Upper lobe of right lung (tissue), 1 donor: ENCODE results near the gene DDC. TPM values are rescaled to one million over a fixed set of nuclear protein-coding genes. Genes with fewer than 3 reads are reported as not detected.
"Not testable (repeated sequence)": the region's sequence is repeated elsewhere in the genome, so short reads cannot be mapped to it uniquely, and the experiment has no call there.

Experiments used
- ATAC-seq: fragments of 200-7000 bp; cut with Tn5 transposase; one replicate; pipeline ENCODE4 v1.9.1; 2020; ENCODE audit warnings: mild to moderate bottlenecking, moderate library complexity
- DNase-seq: peaks from one replicate; pipeline ENCODE4 v3.0.0-alpha.2; 2020
- H3K27ac ChIP-seq: fragments of 200-600 bp; one replicate; pipeline ENCODE4 v1.8.0; 2022
- H3K27me3 ChIP-seq: fragments of 200-600 bp; one replicate; pipeline ENCODE4 v1.8.0; 2022; ENCODE audit warnings: mild to moderate bottlenecking
- H3K36me3 ChIP-seq: fragments of 200-600 bp; one replicate; pipeline ENCODE4 v1.8.0; 2022
- H3K4me1 ChIP-seq: fragments of 200-600 bp; one replicate; pipeline ENCODE4 v1.8.0; 2022
- H3K4me3 ChIP-seq: fragments of 200-600 bp; one replicate; pipeline ENCODE4 v1.8.0; 2022; ENCODE audit warnings: mild to moderate bottlenecking
- H3K9me3 ChIP-seq: fragments of 200-600 bp; one replicate; pipeline ENCODE4 v1.8.0; 2022
- CTCF ChIP-seq: fragments of 200-600 bp; IDR thresholded peaks from one replicate; pipeline ENCODE4 v1.8.0; 2022; ENCODE audit warnings: antibody characterized with exemption
- intact Hi-C: fragments of 100-400 bp; cut with DNase I; formaldehyde crosslinking; loops from one replicate; pipeline ENCODE4 v1.11.0; 2022
- total RNA-seq: library from RNA; stranded (reverse); fragmentation: NEBNext Ultra II Directional; extraction: Animal tissue kit (Norgen Biotek cat#: 25700); gene quantifications from one replicate; pipeline ENCODE4 v1.2.1, GENCODE V29; 2021
- donor health status: DM: no; HTN: yes; CAD: no; lungs with severe emphysema.

DDC gene
- total RNA-seq, 1 donor from 2014 or later = 3.1 TPM

GRCh38 chr7:50587737-50588136, 22.5 kb upstream of the DDC start:
- intact Hi-C loops = no loop called here
- Histone ChIP-seq H3K36me3 (peaks cover 9% of the 10 kb centered on the region), H3K27ac (no peak overlapping the region), H3K4me3 (no peak overlapping the region), H3K4me1 (no peaks in the 10 kb centered on the region), H3K27me3 (no peaks in the 10 kb centered on the region), H3K9me3 (no peaks in the 10 kb centered on the region)
- TF ChIP-seq CTCF = no peak
- ATAC-seq (no peak), DNase-seq (no peak)

DNA sequence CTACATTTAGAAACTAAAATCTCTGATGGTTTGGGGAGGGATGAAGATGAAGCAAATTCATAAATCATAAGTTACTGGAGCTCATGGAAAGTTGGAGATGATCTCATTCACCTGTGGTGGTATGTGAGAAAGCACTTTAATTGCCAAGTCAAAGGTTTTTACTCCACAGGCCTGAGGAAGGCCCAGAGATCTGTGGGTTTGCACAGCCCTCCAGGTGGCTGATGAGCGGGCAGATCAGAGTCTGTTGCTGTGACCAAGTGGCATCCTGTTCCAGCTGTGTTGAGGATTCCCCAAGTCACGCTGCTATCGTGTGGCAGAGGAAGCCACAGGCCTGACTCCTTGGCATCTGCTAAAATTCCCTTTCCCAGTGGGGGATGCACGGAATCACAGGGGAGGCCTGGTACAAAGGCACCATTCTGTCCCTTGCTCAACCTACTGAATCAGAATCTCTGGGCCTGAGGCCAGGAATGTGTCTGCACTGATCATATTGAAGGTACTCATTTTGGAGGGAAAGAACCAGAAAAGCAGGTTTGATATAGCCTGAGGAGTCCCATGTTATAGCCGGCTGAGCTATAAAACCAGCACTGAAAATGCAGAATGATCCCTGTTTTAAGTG, 19.7 kb upstream of the DDC start:
- intact Hi-C loops = no loop called here
- Histone ChIP-seq H3K4me3 (no peak overlapping the region), H3K27ac (no peak overlapping the region), H3K9me3 (no peaks in the 10 kb centered on the region), H3K4me1 (no peaks in the 10 kb centered on the region), H3K36me3 (no peaks in the 10 kb centered on the region), H3K27me3 (no peaks in the 10 kb centered on the region)
- no peak for DNase-seq
- ATAC-seq = no peak
- TF ChIP-seq CTCF = no peak

GRCh38 chr7:50584386-50584785, 19.2 kb upstream of the DDC start:
- no peak for TF ChIP-seq CTCF
- H3K27ac ChIP-seq = no peak overlapping the region
- intact Hi-C loops = no loop called here
- H3K27me3 ChIP-seq = no peaks in the 10 kb centered on the region
- H3K4me3 ChIP-seq = no peak overlapping the region
- no peaks in the 10 kb centered on the region for H3K36me3 ChIP-seq
- ATAC-seq (no peak), DNase-seq (no peak)
- no peaks in the 10 kb centered on the region for H3K4me1 ChIP-seq
- H3K9me3 ChIP-seq = no peaks in the 10 kb centered on the region

- intact Hi-C loops, H3K4me1 ChIP-seq: not testable (repeated sequence)
These were observed 18.1 kb upstream of the DDC start for GRCh38 chr7:50583295-50583694.

DNA sequence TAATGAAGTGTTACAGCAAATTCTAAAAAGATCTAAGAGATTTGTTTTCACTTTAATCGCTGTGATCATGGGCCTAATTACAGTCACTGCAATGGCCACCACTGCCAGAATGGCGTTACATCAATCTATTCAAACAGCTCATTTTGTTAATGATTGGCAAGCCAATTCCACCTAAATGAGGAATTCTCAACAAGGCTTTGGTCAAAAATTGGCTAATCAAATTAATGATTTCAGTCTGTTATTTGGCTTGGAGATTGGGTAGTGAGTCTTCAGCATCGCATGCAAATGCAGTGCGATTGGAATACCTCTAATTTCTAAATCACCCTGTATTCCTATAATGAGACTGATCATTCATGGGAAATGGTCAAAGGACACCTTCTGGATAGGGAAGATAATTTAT, 17.1 kb upstream of the DDC start:
- ATAC-seq, intact Hi-C loops, H3K27ac ChIP-seq: not testable (repeated sequence)

More at GRCh38 chr7:50583295-50583694, 18.1 kb upstream of the DDC start:
- not testable (repeated sequence) for DNase-seq, H3K27me3 ChIP-seq, H3K36me3 ChIP-seq, ATAC-seq, H3K27ac ChIP-seq, H3K4me3 ChIP-seq, H3K9me3 ChIP-seq

GRCh38 chr7:50580666-50581065, 15.5 kb upstream of the DDC start:
- H3K27ac ChIP-seq, H3K4me3 ChIP-seq, DNase-seq, H3K9me3 ChIP-seq, intact Hi-C loops, H3K4me1 ChIP-seq, ATAC-seq, H3K27me3 ChIP-seq, H3K36me3 ChIP-seq: not testable (repeated sequence)

More for the DNA sequence above, 17.1 kb upstream of the DDC start:
- H3K4me1 ChIP-seq, H3K36me3 ChIP-seq, H3K4me3 ChIP-seq, DNase-seq, H3K9me3 ChIP-seq, H3K27me3 ChIP-seq: not testable (repeated sequence)

DNA sequence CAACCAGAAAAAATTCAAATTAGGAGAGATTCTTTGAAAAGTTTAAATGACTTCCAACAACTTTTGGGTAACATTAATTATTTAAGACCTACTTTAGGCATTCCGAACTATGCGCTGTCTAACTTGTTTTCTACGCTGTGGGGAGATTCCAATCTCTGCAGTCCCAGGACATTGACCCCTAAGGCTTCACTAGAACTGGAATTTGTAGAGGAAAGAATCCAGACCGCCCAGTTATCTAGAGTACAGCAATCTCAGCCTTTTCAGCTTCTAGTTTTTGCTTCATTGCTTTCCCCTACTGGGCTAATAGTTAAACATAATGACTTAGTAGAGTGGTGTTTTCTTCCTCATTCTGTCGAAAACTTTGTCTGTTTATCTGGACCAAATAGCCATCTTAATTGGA, 14.9 kb upstream of the DDC start:
- no peak for DNase-seq
- Histone ChIP-seq H3K27ac (no peak overlapping the region), H3K4me3 (no peak overlapping the region), H3K4me1 (no peaks in the 10 kb centered on the region), H3K27me3 (no peaks in the 10 kb centered on the region), H3K9me3 (no peaks in the 10 kb centered on the region), H3K36me3 (no peaks in the 10 kb centered on the region)
- no peak for ATAC-seq
- intact Hi-C loops = no loop called here
- no peak for TF ChIP-seq CTCF

- intact Hi-C loops, H3K36me3 ChIP-seq, H3K4me3 ChIP-seq, ATAC-seq, H3K9me3 ChIP-seq, DNase-seq, H3K4me1 ChIP-seq, H3K27me3 ChIP-seq, H3K27ac ChIP-seq: not testable (repeated sequence)
These were observed 12.9 kb upstream of the DDC start for GRCh38 chr7:50578105-50578504.
